Measurements from ENCODE around the gene REG4.

REG4 gene

GRCh38 chr1:119782631-119783325, 28.5 kb downstream of the REG4 start:
- Histone ChIP-seq H3K36me3 (ENCODE audit: control insufficient read depth, insufficient read depth, low read length) (no peaks in the 10 kb centered on the region), H3K4me3 (ENCODE audit: low read length) (no peak overlapping the region), H3K27ac (ENCODE audit: low read length) (no peak overlapping the region), H3K4me1 (ENCODE audit: control insufficient read depth, insufficient read depth, low read length) (no peaks in the 10 kb centered on the region), H3K27me3 (ENCODE audit: control insufficient read depth, insufficient read depth, low read length) (no peaks in the 10 kb centered on the region), H3K9me3 (ENCODE audit: control insufficient read depth, insufficient read depth, low read length) (no peaks in the 10 kb centered on the region)
- no peak for DNase-seq (ENCODE audit: low read depth, low spot score)
- WGBS (ENCODE audit: insufficient coverage, insufficient read length), result no CpG with 5 or more reads among the region's 7 CpGs

- WGBS (ENCODE audit: insufficient coverage, insufficient read length), result no CpG with 5 or more reads among the region's 11 CpGs
- no peak overlapping the region for H3K4me3 ChIP-seq (ENCODE audit: low read length)
- H3K4me1 ChIP-seq (ENCODE audit: control insufficient read depth, insufficient read depth, low read length), result no peaks in the 10 kb centered on the region
- H3K36me3 ChIP-seq (ENCODE audit: control insufficient read depth, insufficient read depth, low read length), result no peaks in the 10 kb centered on the region
- no peak overlapping the region for H3K27ac ChIP-seq (ENCODE audit: low read length)
- DNase-seq (ENCODE audit: low read depth, low spot score), result no peak
- no peaks in the 10 kb centered on the region for H3K27me3 ChIP-seq (ENCODE audit: control insufficient read depth, insufficient read depth, low read length)
- no peaks in the 10 kb centered on the region for H3K9me3 ChIP-seq (ENCODE audit: control insufficient read depth, insufficient read depth, low read length)
Measured at GRCh38 chr1:119781434-119782210, 29.6 kb downstream of the REG4 start.

GRCh38 chr1:119779869-119780356, 31.3 kb downstream of the REG4 start:
- Histone ChIP-seq H3K36me3 (ENCODE audit: control insufficient read depth, insufficient read depth, low read length) (no peaks in the 10 kb centered on the region), H3K9me3 (ENCODE audit: control insufficient read depth, insufficient read depth, low read length) (no peaks in the 10 kb centered on the region), H3K27me3 (ENCODE audit: control insufficient read depth, insufficient read depth, low read length) (no peaks in the 10 kb centered on the region), H3K4me3 (ENCODE audit: low read length) (no peak overlapping the region), H3K27ac (ENCODE audit: low read length) (no peak overlapping the region), H3K4me1 (ENCODE audit: control insufficient read depth, insufficient read depth, low read length) (no peaks in the 10 kb centered on the region)
- DNase-seq (ENCODE audit: low read depth, low spot score), result no peak
- WGBS (ENCODE audit: insufficient coverage, insufficient read length), result no CpG with 5 or more reads among the region's 5 CpGs

GRCh38 chr1:119778886-119779560, 32.2 kb downstream of the REG4 start:
- no CpG with 5 or more reads among the region's 13 CpGs for WGBS (ENCODE audit: insufficient coverage, insufficient read length)
- no peak overlapping the region for H3K27ac ChIP-seq (ENCODE audit: low read length)
- no peak overlapping the region for H3K4me3 ChIP-seq (ENCODE audit: low read length)
- no peaks in the 10 kb centered on the region for H3K36me3 ChIP-seq (ENCODE audit: control insufficient read depth, insufficient read depth, low read length)
- no peaks in the 10 kb centered on the region for H3K4me1 ChIP-seq (ENCODE audit: control insufficient read depth, insufficient read depth, low read length)
- no peaks in the 10 kb centered on the region for H3K9me3 ChIP-seq (ENCODE audit: control insufficient read depth, insufficient read depth, low read length)
- no peak for DNase-seq (ENCODE audit: low read depth, low spot score)
- H3K27me3 ChIP-seq (ENCODE audit: control insufficient read depth, insufficient read depth, low read length), result no peaks in the 10 kb centered on the region

GRCh38 chr1:119778359-119778758, 32.9 kb downstream of the REG4 start:
- no peak overlapping the region for H3K4me3 ChIP-seq (ENCODE audit: low read length)
- no peak overlapping the region for H3K27ac ChIP-seq (ENCODE audit: low read length)
- no peak for DNase-seq (ENCODE audit: low read depth, low spot score)
- H3K4me1 ChIP-seq (ENCODE audit: control insufficient read depth, insufficient read depth, low read length), result 0 out of 2 replicates have a peak, but pooled peaks cover 2% of the 10 kb centered on the region
- H3K36me3 ChIP-seq (ENCODE audit: control insufficient read depth, insufficient read depth, low read length), result no peaks in the 10 kb centered on the region
- H3K27me3 ChIP-seq (ENCODE audit: control insufficient read depth, insufficient read depth, low read length), result no peaks in the 10 kb centered on the region
- no CpG with 5 or more reads among the region's 6 CpGs for WGBS (ENCODE audit: insufficient coverage, insufficient read length)
- H3K9me3 ChIP-seq (ENCODE audit: control insufficient read depth, insufficient read depth, low read length), result no peaks in the 10 kb centered on the region

- DNase-seq (ENCODE audit: low read depth, low spot score), result no peak
- Histone ChIP-seq H3K36me3 (ENCODE audit: control insufficient read depth, insufficient read depth, low read length) (no peaks in the 10 kb centered on the region), H3K4me1 (ENCODE audit: control insufficient read depth, insufficient read depth, low read length) (0 out of 2 replicates have a peak, but pooled peaks cover 2% of the 10 kb centered on the region), H3K9me3 (ENCODE audit: control insufficient read depth, insufficient read depth, low read length) (no peaks in the 10 kb centered on the region), H3K4me3 (ENCODE audit: low read length) (no peak overlapping the region), H3K27me3 (ENCODE audit: control insufficient read depth, insufficient read depth, low read length) (no peaks in the 10 kb centered on the region), H3K27ac (ENCODE audit: low read length) (no peak overlapping the region)
- no CpG with 5 or more reads among the region's 7 CpGs for WGBS (ENCODE audit: insufficient coverage, insufficient read length)
Measured at GRCh38 chr1:119774746-119775490, 36.3 kb downstream of the REG4 start.

- Histone ChIP-seq H3K27me3 (ENCODE audit: control insufficient read depth, insufficient read depth, low read length) (no peaks in the 10 kb centered on the region), H3K4me1 (ENCODE audit: control insufficient read depth, insufficient read depth, low read length) (0 out of 2 replicates have a peak, but pooled peaks cover 2% of the 10 kb centered on the region), H3K36me3 (ENCODE audit: control insufficient read depth, insufficient read depth, low read length) (no peaks in the 10 kb centered on the region), H3K4me3 (ENCODE audit: low read length) (no peak overlapping the region), H3K9me3 (ENCODE audit: control insufficient read depth, insufficient read depth, low read length) (no peaks in the 10 kb centered on the region), H3K27ac (ENCODE audit: low read length) (no peak overlapping the region)
- no CpG with 5 or more reads among the region's 3 CpGs for WGBS (ENCODE audit: insufficient coverage, insufficient read length)
- DNase-seq (ENCODE audit: low read depth, low spot score), result no peak
Measured at GRCh38 chr1:119773711-119774241, 37.5 kb downstream of the REG4 start.

- Histone ChIP-seq H3K4me3 (ENCODE audit: low read length) (no peak overlapping the region), H3K27ac (ENCODE audit: low read length) (no peak overlapping the region), H3K4me1 (ENCODE audit: control insufficient read depth, insufficient read depth, low read length) (0 out of 2 replicates have a peak, but pooled peaks cover 2% of the 10 kb centered on the region), H3K9me3 (ENCODE audit: control insufficient read depth, insufficient read depth, low read length) (no peaks in the 10 kb centered on the region), H3K27me3 (ENCODE audit: control insufficient read depth, insufficient read depth, low read length) (no peaks in the 10 kb centered on the region), H3K36me3 (ENCODE audit: control insufficient read depth, insufficient read depth, low read length) (no peaks in the 10 kb centered on the region)
- no peak for DNase-seq (ENCODE audit: low read depth, low spot score)
- WGBS (ENCODE audit: insufficient coverage, insufficient read length), result no CpG with 5 or more reads among the region's 2 CpGs
Measured at GRCh38 chr1:119772298-119772697, 39.0 kb downstream of the REG4 start.

GRCh38 chr1:119771770-119772169, 39.5 kb downstream of the REG4 start:
- no peaks in the 10 kb centered on the region for H3K27me3 ChIP-seq (ENCODE audit: control insufficient read depth, insufficient read depth, low read length)
- H3K27ac ChIP-seq (ENCODE audit: low read length), result no peak overlapping the region
- no peaks in the 10 kb centered on the region for H3K36me3 ChIP-seq (ENCODE audit: control insufficient read depth, insufficient read depth, low read length)
- no peak overlapping the region for H3K4me3 ChIP-seq (ENCODE audit: low read length)
- no peaks in the 10 kb centered on the region for H3K9me3 ChIP-seq (ENCODE audit: control insufficient read depth, insufficient read depth, low read length)
- no CpG with 5 or more reads among the region's 3 CpGs for whole genome bisulfite sequencing (ENCODE audit: insufficient coverage, insufficient read length)
- H3K4me1 ChIP-seq (ENCODE audit: control insufficient read depth, insufficient read depth, low read length), result 0 out of 2 replicates have a peak, but pooled peaks cover 2% of the 10 kb centered on the region
- no peak for DNase-seq (ENCODE audit: low read depth, low spot score)
